SJSA1 (cell line): Measurements from ENCODE around the gene ABCG1. TPM values are rescaled to one million over a fixed set of nuclear protein-coding genes. Genes with fewer than 3 reads are reported as not detected.

Experiments
- DNase-seq, 2 experiments: peaks; one replicate each; pipeline ENCODE4 v3.0.0-alpha.2; 2015 to 2020; ENCODE audit warnings: low spot score in 2 of 2, low read depth in 1 of 2
- H3K27ac ChIP-seq: fragments of 250-450 bp; sonication (Bioruptor Pico); 2 replicates; pipeline ENCODE4 v1.5.1; 2020; ENCODE audit warnings: mild to moderate bottlenecking, moderate library complexity
- H3K27me3 ChIP-seq: fragments of 250-450 bp; sonication (Bioruptor Pico); replicated peaks from 2 replicates; pipeline ENCODE4 v1.5.1; 2020; ENCODE audit warnings: mild to moderate bottlenecking, moderate library complexity
- H3K36me3 ChIP-seq: fragments of 250-450 bp; sonication (Bioruptor Pico); 2 replicates; pipeline ENCODE4 v1.5.1; 2020; ENCODE audit warnings: mild to moderate bottlenecking
- H3K4me1 ChIP-seq: fragments of 250-450 bp; sonication (Bioruptor Pico); replicated peaks from 2 replicates; pipeline ENCODE4 v1.6.1; 2021; ENCODE audit warnings: mild to moderate bottlenecking
- H3K4me3 ChIP-seq: fragments of 250-450 bp; sonication (Bioruptor Pico); 2 replicates; pipeline ENCODE4 v1.5.1; 2020; ENCODE audit warnings: mild to moderate bottlenecking
- H3K9me3 ChIP-seq: fragments of 250-450 bp; sonication (Bioruptor Pico); replicated peaks from 2 replicates; pipeline ENCODE4 v1.5.1; 2020; ENCODE audit warnings: mild to moderate bottlenecking
- total RNA-seq: library from RNA; depleted of rRNA; stranded (reverse); fragments of >200 nt; shearing (Covaris generic); gene quantifications from 2 replicates; pipeline ENCODE4 v1.2.3, GENCODE V29; 2014

ABCG1 gene
- total RNA-seq, 1 experiment from 2014 or later = 11.5 TPM

GRCh38 chr21:42214081-42214750, 4.7 kb upstream of the ABCG1 start:
- DNase-seq = no peak
- no peaks in the 10 kb centered on the region for H3K9me3 ChIP-seq
- no peaks in the 10 kb centered on the region; the same call in 1 of the 2 replicates for H3K27me3 ChIP-seq
- H3K4me3 ChIP-seq = no peak overlapping the region
- no peaks in the 10 kb centered on the region; the same call in 1 of the 2 replicates for H3K36me3 ChIP-seq
- peaks cover 16% of the 10 kb centered on the region for H3K4me1 ChIP-seq
- H3K27ac ChIP-seq = no peak overlapping the region

GRCh38 chr21:42214921-42215320, 4.0 kb upstream of the ABCG1 start:
- Histone ChIP-seq H3K9me3 (no peaks in the 10 kb centered on the region), H3K4me3 (no peak overlapping the region), H3K36me3 (no peaks in the 10 kb centered on the region; the same call in 1 of the 2 replicates), H3K4me1 (peaks cover 19% of the 10 kb centered on the region), H3K27me3 (no peaks in the 10 kb centered on the region; the same call in 1 of the 2 replicates), H3K27ac (no peak overlapping the region)
- DNase-seq = no peak

- H3K4me3 ChIP-seq = no peak overlapping the region
- DNase-seq = no peak
- H3K27ac ChIP-seq = no peak overlapping the region
- H3K9me3 ChIP-seq = no peaks in the 10 kb centered on the region
- no peaks in the 10 kb centered on the region; the same call in 1 of the 2 replicates for H3K36me3 ChIP-seq
- H3K27me3 ChIP-seq = no peaks in the 10 kb centered on the region; the same call in 1 of the 2 replicates
- peaks cover 26% of the 10 kb centered on the region for H3K4me1 ChIP-seq
Observed at GRCh38 chr21:42215942-42216725, 2.8 kb upstream of the ABCG1 start.

- Histone ChIP-seq H3K4me3 (no peak overlapping the region), H3K27ac (no peak overlapping the region), H3K9me3 (no peaks in the 10 kb centered on the region), H3K4me1 (peaks cover 33% of the 10 kb centered on the region), H3K36me3 (no peaks in the 10 kb centered on the region; the same call in 1 of the 2 replicates), H3K27me3 (no peaks in the 10 kb centered on the region; the same call in 1 of the 2 replicates)
- no peak for DNase-seq
Observed at GRCh38 chr21:42216726-42217572, 2.0 kb upstream of the ABCG1 start.

GRCh38 chr21:42219606-42220137, 732 bp downstream of the ABCG1 start:
- Histone ChIP-seq H3K27me3 (no peaks in the 10 kb centered on the region; the same call in 1 of the 2 replicates), H3K4me1 (peaks cover 42% of the 10 kb centered on the region), H3K36me3 (no peaks in the 10 kb centered on the region; the same call in 1 of the 2 replicates), H3K27ac (no peak overlapping the region), H3K4me3 (peak overlapping the region; percentile 53), H3K9me3 (no peaks in the 10 kb centered on the region)
- no peak for DNase-seq

- Histone ChIP-seq H3K4me3 (peak overlapping the region; percentile 53), H3K36me3 (no peaks in the 10 kb centered on the region; the same call in 1 of the 2 replicates), H3K4me1 (peaks cover 42% of the 10 kb centered on the region), H3K27ac (peak overlapping the region; percentile 93), H3K27me3 (no peaks in the 10 kb centered on the region; the same call in 1 of the 2 replicates), H3K9me3 (no peaks in the 10 kb centered on the region)
- peak in 1 of 2 experiments; percentile 83 for DNase-seq
Observed at GRCh38 chr21:42220138-42220701, 1.3 kb downstream of the ABCG1 start.

- no peaks in the 10 kb centered on the region for H3K9me3 ChIP-seq
- no peaks in the 10 kb centered on the region; the same call in 1 of the 2 replicates for H3K27me3 ChIP-seq
- peak overlapping the region; percentile 93 for H3K27ac ChIP-seq
Observed at GRCh38 chr21:42221581-42222345, 2.8 kb downstream of the ABCG1 start.

GRCh38 chr21:42222386-42222785, 3.4 kb downstream of the ABCG1 start:
- H3K4me1 ChIP-seq = peaks cover 43% of the 10 kb centered on the region
- no peaks in the 10 kb centered on the region; the same call in 1 of the 2 replicates for H3K36me3 ChIP-seq
- H3K27me3 ChIP-seq = no peaks in the 10 kb centered on the region; the same call in 1 of the 2 replicates
- peak overlapping the region; percentile 93 for H3K27ac ChIP-seq
- DNase-seq = no peak
- H3K9me3 ChIP-seq = no peaks in the 10 kb centered on the region
- H3K4me3 ChIP-seq = no peak overlapping the region

More at GRCh38 chr21:42221581-42222345, 2.8 kb downstream of the ABCG1 start:
- Histone ChIP-seq H3K36me3 (no peaks in the 10 kb centered on the region; the same call in 1 of the 2 replicates), H3K4me3 (no peak overlapping the region), H3K4me1 (peaks cover 42% of the 10 kb centered on the region)
- peak; percentile 90 to 93 for DNase-seq

- Histone ChIP-seq H3K9me3 (no peaks in the 10 kb centered on the region), H3K27ac (no peak overlapping the region), H3K4me1 (peaks cover 48% of the 10 kb centered on the region), H3K4me3 (no peak overlapping the region), H3K27me3 (no peaks in the 10 kb centered on the region; the same call in 1 of the 2 replicates), H3K36me3 (no peaks in the 10 kb centered on the region; the same call in 1 of the 2 replicates)
- no peak for DNase-seq
Observed at GRCh38 chr21:42222821-42223390, 4.0 kb downstream of the ABCG1 start.

- Histone ChIP-seq H3K36me3 (no peaks in the 10 kb centered on the region; the same call in 1 of the 2 replicates), H3K27ac (no peak overlapping the region), H3K27me3 (no peaks in the 10 kb centered on the region), H3K9me3 (no peaks in the 10 kb centered on the region), H3K4me3 (no peak overlapping the region), H3K4me1 (peaks cover 54% of the 10 kb centered on the region)
- no peak for DNase-seq
Observed at GRCh38 chr21:42223826-42224575, 5.1 kb downstream of the ABCG1 start.

GRCh38 chr21:42225042-42225441, 6.1 kb downstream of the ABCG1 start:
- DNase-seq = no peak
- Histone ChIP-seq H3K27me3 (no peaks in the 10 kb centered on the region), H3K27ac (no peak overlapping the region), H3K9me3 (no peaks in the 10 kb centered on the region), H3K36me3 (no peaks in the 10 kb centered on the region), H3K4me3 (no peak overlapping the region), H3K4me1 (peaks cover 43% of the 10 kb centered on the region)
